Measurements from ENCODE around the gene DDAH1.

DDAH1 gene

GRCh38 chr1:85290826-85291225, 174.1 kb downstream of the DDAH1 start:
- Histone ChIP-seq H4K20me1 (ENCODE audit: insufficient read depth, low read length) (no peaks in the 10 kb centered on the region), H3K9me3 (ENCODE audit: insufficient read depth, low read length, severe bottlenecking) (no peaks in the 10 kb centered on the region), H3K36me3 (ENCODE audit: insufficient read depth, low read length) (no peaks in the 10 kb centered on the region), H3K27ac (ENCODE audit: low read length) (no peak overlapping the region), H3K4me1 (ENCODE audit: insufficient read depth, low read length) (no peaks in the 10 kb centered on the region), H3K4me2 (ENCODE audit: insufficient read depth, low read length) (no peak overlapping the region), H3K4me3 (ENCODE audit: low read depth in 1 of 2, low read length in 2 of 2) (no peak overlapping the region), H2AFZ (ENCODE audit: low read depth, low read length) (no peak overlapping the region), H3K27me3 (ENCODE audit: insufficient read depth, low read length, poor library complexity) (no peaks in the 10 kb centered on the region), H3K9ac (ENCODE audit: low read depth, low read length) (no peak overlapping the region), H3K79me2 (ENCODE audit: insufficient read depth, low read length) (no peaks in the 10 kb centered on the region)
- no peak for TF ChIP-seq CTCF (IDR thresholded peaks at IDR 0.05; ENCODE audit: borderline replicate concordance, extremely low read depth, low read length, poor library complexity, severe bottlenecking)
- TF ChIP-seq EZH2 (IDR thresholded peaks at IDR 0.05; ENCODE audit: borderline replicate concordance, low read depth, low read length, severe bottlenecking), result no peak
- no peak for DNase-seq
- ATAC-seq (ENCODE audit: insufficient read depth, low read depth), result no peak

DNA sequence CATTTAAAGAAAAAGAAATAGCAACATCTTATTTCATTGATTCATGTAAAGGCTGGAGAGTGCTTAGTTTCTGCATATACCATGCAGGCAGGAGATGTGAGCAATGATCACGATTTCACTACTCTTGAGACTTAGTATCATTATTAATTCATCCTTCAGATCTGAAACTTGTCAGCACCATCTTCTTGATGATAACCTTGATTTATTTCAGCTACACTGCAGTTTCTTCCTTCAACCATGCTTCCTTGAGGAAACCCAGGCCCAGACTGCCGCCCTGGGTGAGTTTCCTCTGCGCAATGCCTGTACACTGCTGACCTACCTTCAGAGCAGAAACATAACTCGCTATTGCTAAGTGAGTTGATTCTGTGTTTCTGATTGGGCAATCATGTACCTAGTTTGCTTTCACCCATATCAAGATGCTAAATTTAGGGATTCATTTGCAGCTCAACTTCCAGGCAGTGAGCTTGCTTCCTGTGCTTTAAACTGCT, 175.1 kb downstream of the DDAH1 start:
- H3K79me2 ChIP-seq (ENCODE audit: insufficient read depth, low read length), result no peaks in the 10 kb centered on the region
- H2AFZ ChIP-seq (ENCODE audit: low read depth, low read length), result no peak overlapping the region
- H3K4me3 ChIP-seq (ENCODE audit: low read depth in 1 of 2, low read length in 2 of 2), result no peak overlapping the region
- H3K4me1 ChIP-seq (ENCODE audit: insufficient read depth, low read length), result no peaks in the 10 kb centered on the region
- H4K20me1 ChIP-seq (ENCODE audit: insufficient read depth, low read length), result no peaks in the 10 kb centered on the region
- no peak overlapping the region for H3K4me2 ChIP-seq (ENCODE audit: insufficient read depth, low read length)
- no peaks in the 10 kb centered on the region for H3K9me3 ChIP-seq (ENCODE audit: insufficient read depth, low read length, severe bottlenecking)
- TF ChIP-seq EZH2 (IDR thresholded peaks at IDR 0.05; ENCODE audit: borderline replicate concordance, low read depth, low read length, severe bottlenecking), result no peak
- TF ChIP-seq CTCF (IDR thresholded peaks at IDR 0.05; ENCODE audit: borderline replicate concordance, extremely low read depth, low read length, poor library complexity, severe bottlenecking), result no peak
- no peak overlapping the region for H3K27ac ChIP-seq (ENCODE audit: low read length)
- no peaks in the 10 kb centered on the region for H3K27me3 ChIP-seq (ENCODE audit: insufficient read depth, low read length, poor library complexity)
- H3K9ac ChIP-seq (ENCODE audit: low read depth, low read length), result no peak overlapping the region
- no peaks in the 10 kb centered on the region for H3K36me3 ChIP-seq (ENCODE audit: insufficient read depth, low read length)
- ATAC-seq (ENCODE audit: insufficient read depth, low read depth) (no peak), DNase-seq (no peak)

DNA sequence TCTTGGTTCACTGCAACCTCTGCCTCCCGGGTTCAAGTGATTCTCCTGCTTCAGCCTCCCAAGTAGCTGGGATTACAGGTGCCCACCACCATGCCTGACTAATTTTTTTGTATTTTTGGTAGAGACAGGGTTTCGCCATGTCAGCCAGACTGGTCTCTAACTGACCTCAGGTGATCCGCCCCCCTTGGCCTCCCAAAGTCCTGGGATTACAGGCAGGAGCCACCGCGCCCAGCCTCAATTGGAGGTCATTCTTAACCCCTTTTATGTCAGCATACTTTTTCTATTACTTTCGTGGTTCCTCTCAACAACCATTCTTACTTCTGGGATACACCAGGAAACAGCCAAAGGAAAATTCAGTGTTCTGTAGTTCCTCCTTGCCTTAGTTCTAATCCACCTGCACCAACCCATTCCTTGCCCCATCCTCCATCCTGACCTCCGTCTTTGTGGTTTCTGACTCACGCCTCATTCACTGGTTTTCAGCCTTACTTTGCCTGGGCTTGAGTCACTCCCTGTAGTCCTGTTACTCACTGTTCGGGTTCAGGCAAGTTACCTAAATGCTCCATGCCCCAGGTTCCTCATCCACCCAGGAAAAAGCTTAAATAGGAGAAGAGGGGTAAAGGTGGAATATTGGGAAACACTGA, 175.6 kb downstream of the DDAH1 start:
- H3K4me2 ChIP-seq (ENCODE audit: insufficient read depth, low read length), result no peak overlapping the region
- ATAC-seq (ENCODE audit: insufficient read depth, low read depth) (no peak), DNase-seq (no peak)
- no peak overlapping the region for H3K9ac ChIP-seq (ENCODE audit: low read depth, low read length)
- H3K27me3 ChIP-seq (ENCODE audit: insufficient read depth, low read length, poor library complexity), result no peaks in the 10 kb centered on the region
- no peak overlapping the region for H2AFZ ChIP-seq (ENCODE audit: low read depth, low read length)
- no peak for TF ChIP-seq CTCF (IDR thresholded peaks at IDR 0.05; ENCODE audit: borderline replicate concordance, extremely low read depth, low read length, poor library complexity, severe bottlenecking)
- no peak for TF ChIP-seq EZH2 (IDR thresholded peaks at IDR 0.05; ENCODE audit: borderline replicate concordance, low read depth, low read length, severe bottlenecking)
- no peak overlapping the region for H3K27ac ChIP-seq (ENCODE audit: low read length)
- no peaks in the 10 kb centered on the region for H4K20me1 ChIP-seq (ENCODE audit: insufficient read depth, low read length)
- H3K4me3 ChIP-seq (ENCODE audit: low read depth in 1 of 2, low read length in 2 of 2), result no peak overlapping the region
- no peaks in the 10 kb centered on the region for H3K9me3 ChIP-seq (ENCODE audit: insufficient read depth, low read length, severe bottlenecking)
- no peaks in the 10 kb centered on the region for H3K4me1 ChIP-seq (ENCODE audit: insufficient read depth, low read length)
- H3K36me3 ChIP-seq (ENCODE audit: insufficient read depth, low read length), result no peaks in the 10 kb centered on the region
- H3K79me2 ChIP-seq (ENCODE audit: insufficient read depth, low read length), result no peaks in the 10 kb centered on the region
